ENCODE measurements around the gene HIVEP3.

GRCh38 chr1:41516168-41517061 lies 402.3 kb downstream of the HIVEP3 start:
- TF ChIP-seq, protein P1, sequence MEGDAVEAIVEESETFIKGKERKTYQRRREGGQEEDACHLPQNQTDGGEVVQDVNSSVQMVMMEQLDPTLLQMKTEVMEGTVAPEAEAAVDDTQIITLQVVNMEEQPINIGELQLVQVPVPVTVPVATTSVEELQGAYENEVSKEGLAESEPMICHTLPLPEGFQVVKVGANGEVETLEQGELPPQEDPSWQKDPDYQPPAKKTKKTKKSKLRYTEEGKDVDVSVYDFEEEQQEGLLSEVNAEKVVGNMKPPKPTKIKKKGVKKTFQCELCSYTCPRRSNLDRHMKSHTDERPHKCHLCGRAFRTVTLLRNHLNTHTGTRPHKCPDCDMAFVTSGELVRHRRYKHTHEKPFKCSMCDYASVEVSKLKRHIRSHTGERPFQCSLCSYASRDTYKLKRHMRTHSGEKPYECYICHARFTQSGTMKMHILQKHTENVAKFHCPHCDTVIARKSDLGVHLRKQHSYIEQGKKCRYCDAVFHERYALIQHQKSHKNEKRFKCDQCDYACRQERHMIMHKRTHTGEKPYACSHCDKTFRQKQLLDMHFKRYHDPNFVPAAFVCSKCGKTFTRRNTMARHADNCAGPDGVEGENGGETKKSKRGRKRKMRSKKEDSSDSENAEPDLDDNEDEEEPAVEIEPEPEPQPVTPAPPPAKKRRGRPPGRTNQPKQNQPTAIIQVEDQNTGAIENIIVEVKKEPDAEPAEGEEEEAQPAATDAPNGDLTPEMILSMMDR (conservative IDR thresholded peaks at IDR 0.05) = peak; percentile 87
- TF ChIP-seq EZH2 (IDR thresholded peaks at IDR 0.05; ENCODE audit: low read depth) = no peak
